A549 treated with Mapracorat at 1 μM for 4 hours (cell line): Measurements from ENCODE around the gene COL24A1. TPM values are rescaled to one million over a fixed set of nuclear protein-coding genes. Genes with fewer than 3 reads are reported as not detected.

Experiments
- total RNA-seq: library from RNA; stranded (reverse); fragments of 200-300 nt; extraction: Qiagen RNA extraction; gene quantifications from 5 replicates; pipeline ENCODE4 v1.2.3, GENCODE V29; 2022

COL24A1 gene
- total RNA-seq = 0.02 to 0.06 TPM (median 0.02 TPM) in 4 of 5 replicates, not detected in the other

DNA sequence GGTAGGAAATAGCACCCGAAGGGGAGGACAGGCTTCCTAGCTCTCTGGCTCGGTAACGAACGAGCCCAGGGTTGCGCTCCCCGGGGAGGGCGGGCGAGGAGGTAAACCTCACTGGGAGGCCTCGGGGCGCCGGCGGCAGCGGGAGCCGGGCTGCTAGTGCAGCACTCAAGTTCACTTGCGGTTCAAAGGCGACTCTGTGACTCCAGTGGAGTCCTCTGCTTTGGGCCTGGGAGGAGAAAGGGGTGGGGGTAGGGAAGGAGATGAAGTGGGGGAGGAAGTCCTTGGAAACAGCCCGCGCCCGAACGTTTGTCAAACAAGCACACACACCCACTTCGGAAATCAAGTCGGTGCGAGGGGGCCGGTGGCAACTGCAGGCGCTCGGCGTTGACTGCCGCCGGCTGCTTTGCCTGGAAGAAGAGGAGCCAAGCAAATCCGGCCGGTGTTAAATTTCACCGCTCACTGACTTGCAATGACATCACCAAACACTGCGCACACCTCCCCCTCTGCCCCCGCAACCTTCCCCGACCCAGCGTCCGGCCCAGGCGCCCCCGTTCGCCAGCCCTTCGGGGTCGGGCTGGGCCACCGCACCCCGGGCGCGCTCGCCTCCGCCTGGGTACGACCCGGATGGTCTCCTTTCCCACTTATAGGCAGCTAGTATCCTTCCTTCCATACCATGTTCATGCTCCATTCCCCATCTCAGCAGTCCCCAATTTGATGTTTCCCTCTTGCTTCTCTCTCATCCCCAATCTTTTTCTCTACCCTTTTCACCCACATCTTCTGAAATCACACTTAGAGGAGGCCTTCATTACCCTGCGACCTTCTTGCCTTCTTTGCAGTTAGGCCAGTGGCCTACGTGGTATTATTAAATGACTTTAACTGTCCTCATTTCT is at the start of gene COL24A1:
Gene COL24A1, minus strand, starts transcription at position 207 of the 890 bp plus-strand sequence. CDS start 376 bp downstream, outside the sequence.

DNA sequence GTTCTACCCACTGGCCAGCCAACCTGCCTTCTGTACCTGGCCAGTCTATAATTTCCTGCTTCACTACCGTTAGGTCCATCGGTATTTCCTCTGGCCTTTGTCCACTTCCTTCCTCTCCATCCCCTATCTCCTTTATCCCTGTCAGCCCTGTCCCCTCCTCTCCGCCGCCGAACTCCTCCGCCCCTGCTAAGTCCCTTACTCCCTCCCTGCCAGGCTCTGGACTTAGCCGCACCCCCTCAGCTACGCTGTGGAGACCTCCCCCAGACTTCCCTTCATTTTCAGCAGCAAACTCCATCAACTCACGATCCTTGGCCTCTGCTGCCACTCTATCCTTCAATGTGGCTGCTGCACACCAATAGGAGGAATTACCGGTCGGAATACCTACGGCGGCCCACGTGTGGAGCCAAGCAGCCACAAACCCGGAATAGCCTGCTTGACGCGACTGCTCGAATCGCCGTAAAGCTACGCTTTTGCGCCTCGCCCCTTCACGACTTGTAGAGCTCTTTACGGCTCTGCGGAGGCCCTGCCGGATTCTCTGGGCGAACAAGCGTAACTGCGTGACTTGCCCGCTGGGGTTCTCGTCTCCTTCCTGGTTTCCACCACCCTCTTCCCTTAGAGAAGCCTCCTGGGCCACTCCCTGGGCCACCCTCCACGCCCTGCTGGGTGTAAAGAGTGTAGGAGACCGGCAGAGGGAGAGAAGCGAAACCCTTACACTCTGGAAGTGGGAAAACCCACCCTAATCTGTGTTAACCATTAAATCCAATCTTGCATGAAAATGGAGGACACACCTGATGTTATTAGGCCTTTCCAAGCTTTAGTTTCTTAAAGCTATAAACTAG is 448.4 kb downstream of the COL24A1 start, which contains the start of gene ZNHIT6:
Gene ZNHIT6, minus strand, starts transcription at position 444 of the 839 bp plus-strand sequence. Its CDS starts 149 bp downstream, at position 295.

Other genes with a start within 250 kb of the COL24A1 start
- gene ODF2L, start 239.6 kb upstream of the COL24A1 start, total RNA-seq = 8.2 to 10.2 TPM (median 9.1 TPM) in 5 replicates